GM19463 (cell line): Measurements from ENCODE around the gene SLC9B1.
"Not testable (repeated sequence)": the region's sequence is repeated elsewhere in the genome, so short reads cannot be mapped to it uniquely, and the experiment has no call there.

Experiments used
- ATAC-seq: cut with Tn5 transposase; IDR thresholded peaks from one replicate; pipeline ENCODE4 v1.9.1; 2021; ENCODE audit warnings: mild to moderate bottlenecking, moderate library complexity; ENCODE audit not compliant: unreplicated experiment

SLC9B1 gene

GRCh38 chr4:103012060-103012459, 7.4 kb downstream of the SLC9B1 start:
- no peak for ATAC-seq

DNA sequence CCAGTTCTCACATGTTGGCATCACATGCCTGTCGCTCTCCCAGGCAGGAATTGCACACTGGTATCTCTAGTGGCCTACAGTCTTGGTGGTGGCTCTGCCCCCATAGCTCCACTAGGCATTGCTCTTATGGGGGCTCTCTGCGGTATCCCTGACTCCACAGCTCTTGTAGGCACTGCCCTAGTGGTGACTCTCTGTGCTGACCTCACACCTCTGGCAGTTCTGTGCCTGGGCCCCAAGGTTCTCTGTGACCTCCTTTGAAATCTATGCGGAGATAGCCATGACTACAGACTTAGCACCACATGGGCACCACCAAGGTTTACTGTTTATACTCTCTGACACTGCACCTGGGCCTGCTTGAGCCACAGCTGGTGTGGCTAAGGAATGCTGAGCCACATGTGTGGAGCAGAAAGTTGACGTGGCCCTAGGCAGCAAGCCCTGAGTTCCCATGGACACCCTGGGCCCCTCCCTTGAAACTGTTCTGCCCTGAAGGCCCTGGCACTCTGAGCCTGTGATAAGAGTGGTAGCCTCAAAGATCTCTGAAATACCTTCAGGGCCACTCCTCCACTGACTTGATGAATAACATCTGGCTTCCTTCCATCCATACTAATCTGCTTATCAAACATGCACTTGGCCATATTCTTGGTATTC, 8.0 kb downstream of the SLC9B1 start:
- ATAC-seq, result no peak

DNA sequence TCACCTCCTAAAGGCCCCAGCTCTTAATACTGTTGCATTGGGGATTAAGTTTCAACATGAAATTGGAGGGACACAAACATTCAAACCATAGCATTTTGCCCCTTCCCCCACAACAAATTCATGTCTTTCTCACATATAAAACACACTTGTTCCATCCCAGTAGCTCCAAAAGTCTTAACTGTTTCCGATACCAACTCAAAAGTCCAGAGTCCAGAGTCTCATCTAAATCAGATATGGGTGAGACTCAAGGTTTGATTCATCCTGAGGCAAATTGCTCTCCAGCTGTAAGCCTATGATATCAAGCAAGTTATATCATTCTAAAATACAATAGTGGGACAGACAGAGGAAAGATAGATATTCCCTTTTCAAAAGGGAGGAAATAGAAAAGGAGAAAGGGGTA, 8.7 kb downstream of the SLC9B1 start:
- no peak for ATAC-seq

GRCh38 chr4:103008875-103009729, 10.4 kb downstream of the SLC9B1 start:
- peak; percentile 88 for ATAC-seq

- no peak for ATAC-seq
These were observed 17.0 kb downstream of the SLC9B1 start for GRCh38 chr4:103002551-103002950.

- ATAC-seq, result no peak
These were observed 24.7 kb downstream of the SLC9B1 start for GRCh38 chr4:102994803-102995202.

DNA sequence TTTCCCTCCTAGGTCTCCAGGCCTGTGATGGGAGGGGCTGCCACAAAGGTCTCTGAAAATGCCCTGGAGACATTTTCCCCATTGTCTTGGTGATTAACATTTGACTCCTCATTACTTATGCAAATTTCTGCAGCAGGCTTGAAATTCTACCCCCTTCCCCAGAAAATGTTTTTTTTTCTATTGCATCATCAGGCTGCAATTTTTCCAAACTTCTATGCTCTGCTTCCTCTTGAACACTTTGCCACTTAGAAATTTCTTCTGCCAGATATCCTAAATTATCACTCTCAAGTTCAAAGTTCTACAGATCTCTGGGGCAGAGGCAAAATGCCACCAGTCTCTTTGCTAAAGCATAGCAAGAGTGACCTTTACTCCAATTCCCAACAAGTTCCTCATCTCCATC, 25.5 kb downstream of the SLC9B1 start:
- ATAC-seq, result not testable (repeated sequence)

- no peak for ATAC-seq
These were observed 31.0 kb downstream of the SLC9B1 start for GRCh38 chr4:102988429-102989020.

DNA sequence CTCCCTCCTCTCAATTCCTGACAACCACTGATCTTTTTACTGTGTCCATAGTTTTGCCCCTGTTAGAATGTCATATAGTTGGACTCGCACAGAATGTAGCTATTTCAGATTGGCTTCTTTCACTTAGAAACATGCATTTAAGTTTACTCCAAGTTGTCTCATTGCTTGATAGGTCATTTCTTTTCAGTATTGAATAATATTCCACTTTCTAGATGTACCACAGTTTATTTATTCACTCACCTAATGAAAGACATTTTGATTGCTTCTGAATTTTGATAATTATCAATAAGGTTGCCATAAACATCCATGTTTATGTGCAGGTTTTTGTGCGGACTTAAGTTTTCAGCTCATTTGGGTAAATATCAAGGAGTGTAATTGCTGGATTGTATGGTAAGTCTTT, 38.5 kb downstream of the SLC9B1 start:
- no peak for ATAC-seq

GRCh38 chr4:102961813-102962212, 57.7 kb downstream of the SLC9B1 start:
- ATAC-seq, result not testable (repeated sequence)

DNA sequence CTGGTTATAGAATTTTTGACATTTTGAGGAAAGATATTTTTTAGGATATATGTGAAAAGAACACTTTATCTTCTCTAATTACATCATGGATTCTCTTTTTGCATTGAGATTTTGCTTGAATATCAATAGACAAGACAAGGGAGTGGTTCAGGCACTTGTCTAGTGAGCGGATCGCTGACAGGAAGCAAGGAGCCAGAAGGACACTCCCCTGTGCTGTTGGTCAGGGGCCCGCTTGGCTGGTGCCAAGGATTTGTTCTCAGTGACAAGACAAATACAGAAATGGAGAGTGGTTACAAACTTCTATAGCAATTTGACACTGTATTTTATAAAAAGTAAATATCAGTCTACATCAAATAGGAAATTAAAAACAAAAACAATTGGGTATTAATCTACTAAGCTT, 60.0 kb downstream of the SLC9B1 start:
- ATAC-seq, result no peak

- no peak for ATAC-seq
These were observed 74.4 kb downstream of the SLC9B1 start for GRCh38 chr4:102945066-102945465.

- ATAC-seq, result not testable (repeated sequence)
These were observed 81.4 kb downstream of the SLC9B1 start for GRCh38 chr4:102938063-102938462.

DNA sequence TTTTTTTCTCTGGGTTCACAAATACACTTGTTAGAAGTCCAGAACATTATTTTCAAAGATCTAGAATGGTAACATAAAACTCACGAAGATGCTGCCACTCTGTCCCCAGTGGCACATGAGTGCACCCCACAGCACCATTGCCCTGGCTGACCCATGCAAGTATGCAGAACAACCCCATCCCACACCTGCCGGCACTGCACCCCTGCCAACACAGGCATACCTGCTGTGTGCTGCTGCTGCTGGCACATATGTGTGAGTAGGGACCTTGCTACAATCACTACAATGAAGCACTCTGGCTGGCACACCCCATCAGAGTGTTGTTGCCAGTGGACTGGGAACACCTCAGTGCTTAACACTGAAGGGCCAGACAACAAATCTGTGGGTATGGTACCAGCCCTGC, 83.8 kb downstream of the SLC9B1 start:
- no peak for ATAC-seq

- ATAC-seq, result not testable (repeated sequence)
These were observed 99.8 kb downstream of the SLC9B1 start for GRCh38 chr4:102919697-102920096.

DNA sequence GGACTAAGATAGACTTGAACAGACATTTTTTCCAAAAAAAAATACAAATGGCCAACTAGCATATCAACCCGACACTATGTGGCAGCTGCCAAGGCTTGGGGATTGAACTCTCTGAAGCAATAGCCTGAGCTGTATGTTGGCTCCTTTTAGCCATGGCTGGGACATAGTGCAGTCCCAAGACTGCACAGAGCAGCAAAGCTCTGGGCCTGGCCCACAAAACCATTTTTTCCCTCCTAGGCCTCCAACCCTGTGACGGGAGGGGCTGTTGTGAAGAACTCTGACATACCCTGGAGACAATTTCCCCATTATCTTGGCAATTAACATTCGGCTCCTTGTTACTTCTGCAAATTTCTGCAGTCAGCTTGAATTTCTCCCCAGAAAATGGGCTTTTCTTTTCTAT, 100.6 kb downstream of the SLC9B1 start:
- ATAC-seq, result no peak

DNA sequence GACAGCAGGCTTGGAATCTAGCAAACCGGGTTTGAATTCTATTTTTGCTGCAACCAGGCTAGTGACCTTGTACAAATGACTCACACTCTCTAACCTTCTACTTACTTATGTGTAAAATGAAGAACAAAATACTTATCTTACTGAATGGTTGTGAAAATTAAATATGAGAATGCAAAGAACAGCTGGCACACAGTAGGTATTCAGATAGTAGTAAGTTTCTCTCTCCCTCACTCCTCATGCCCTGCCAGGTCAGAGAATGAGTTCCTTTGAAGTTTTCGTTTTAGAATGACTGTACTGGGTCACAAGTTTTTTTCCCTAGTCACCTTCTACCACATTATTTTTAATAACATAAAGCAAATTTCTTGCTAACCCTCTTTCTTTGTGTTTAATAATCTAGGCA, 117.7 kb downstream of the SLC9B1 start:
- ATAC-seq, result no peak

DNA sequence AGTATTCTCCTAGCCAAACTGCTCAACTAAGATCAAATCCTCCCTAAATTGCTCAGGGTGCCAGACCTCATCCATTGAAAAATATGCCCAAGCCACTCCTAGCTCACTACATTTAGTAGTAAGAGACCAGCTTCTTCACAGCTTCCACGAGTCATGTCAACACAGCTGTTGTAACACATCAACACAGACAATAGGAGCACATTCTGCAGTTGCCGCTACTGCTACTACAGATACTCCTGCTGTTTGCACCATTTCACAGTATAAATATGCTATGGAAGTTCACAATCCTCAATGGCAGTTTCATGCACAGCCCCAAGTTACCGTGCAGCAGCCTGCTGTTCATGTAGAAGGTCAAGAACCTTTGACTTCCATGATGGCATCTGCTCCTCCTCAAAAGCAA, 121.9 kb downstream of the SLC9B1 start:
- not testable (repeated sequence) for ATAC-seq

GRCh38 chr4:102896547-102896946, 123.0 kb downstream of the SLC9B1 start:
- not testable (repeated sequence) for ATAC-seq

- not testable (repeated sequence) for ATAC-seq
These were observed 129.6 kb downstream of the SLC9B1 start for GRCh38 chr4:102889866-102890265.

DNA sequence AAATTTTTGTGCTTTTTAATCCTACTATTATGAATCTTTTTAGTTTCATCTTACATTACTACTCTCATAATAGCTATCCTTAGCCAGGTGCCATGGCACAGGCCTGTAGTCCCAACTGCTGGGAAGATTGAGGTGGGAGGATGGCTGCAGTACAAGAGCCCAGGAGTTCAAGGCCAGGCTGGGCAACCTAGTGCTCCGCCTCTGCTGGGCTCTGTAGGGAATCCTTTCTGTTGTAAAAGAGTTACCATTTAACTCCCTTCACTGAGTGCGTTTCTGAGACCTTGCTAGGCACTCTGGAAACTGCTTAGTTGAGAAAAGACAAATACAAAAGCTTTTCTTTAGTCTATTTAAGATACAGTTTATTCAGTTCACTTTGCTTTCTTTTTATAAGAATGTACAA, 130.9 kb downstream of the SLC9B1 start:
- ATAC-seq, result not testable (repeated sequence)

GRCh38 chr4:102883278-102883677, 136.2 kb downstream of the SLC9B1 start:
- no peak for ATAC-seq
